SH-SY5Y (cell line): Measurements from ENCODE around the gene LMAN2.

Experiments
- GATA2 ChIP-seq: IDR thresholded peaks from 2 replicates; pipeline ENCODE4 v1.6.1; 2011; ENCODE audit warnings: mild to moderate bottlenecking, low read depth, low read length
- GATA3 ChIP-seq: IDR thresholded peaks from 2 replicates; pipeline ENCODE4 v1.6.1; 2011; ENCODE audit warnings: low read depth, mild to moderate bottlenecking, low read length, moderate library complexity

GRCh38 chr5:177332031-177332895, 19.2 kb downstream of the LMAN2 start:
- TF ChIP-seq GATA2, result no peak
- TF ChIP-seq GATA3, result no peak
